H9 (cell line): ENCODE results near the gene PRAMEF10. TPM values are rescaled to one million over a fixed set of nuclear protein-coding genes. Genes with fewer than 3 reads are reported as not detected.
"Not testable (repeated sequence)": the region's sequence is repeated elsewhere in the genome, so short reads cannot be mapped to it uniquely, and the experiment has no call there.

Experiments used
- DNase-seq: peaks from one replicate; pipeline ENCODE4 v3.0.0-alpha.2; 2017
- H2AFZ ChIP-seq: one replicate; pipeline ENCODE4 v1.6.1; 2013; ENCODE audit warnings: mild to moderate bottlenecking, low read length, control low read depth, moderate library complexity
- H2AK5ac ChIP-seq: 2 replicates; pipeline ENCODE4 v1.6.1; 2013; ENCODE audit warnings: low read length, control low read depth, mixed read lengths; ENCODE audit not compliant: insufficient read length
- H2BK120ac ChIP-seq: one replicate; pipeline ENCODE4 v1.6.1; 2013; ENCODE audit warnings: low read depth, mild to moderate bottlenecking, low read length, control low read depth, inconsistent platforms; ENCODE audit not compliant: poor library complexity, severe bottlenecking
- H2BK12ac ChIP-seq: 2 replicates; pipeline ENCODE4 v1.6.1; 2013; ENCODE audit warnings: low read length, control low read depth, mixed read lengths, low read depth; ENCODE audit not compliant: insufficient read length
- H2BK15ac ChIP-seq: 2 replicates; pipeline ENCODE4 v1.6.1; 2013; ENCODE audit warnings: low read depth, low read length, control low read depth
- H2BK20ac ChIP-seq: one replicate; pipeline ENCODE4 v1.6.1; 2013; ENCODE audit warnings: low read depth, mild to moderate bottlenecking, low read length, control low read depth, inconsistent platforms; ENCODE audit not compliant: poor library complexity, severe bottlenecking
- H2BK5ac ChIP-seq: 2 replicates; pipeline ENCODE4 v1.6.1; 2013; ENCODE audit warnings: low read length, control low read depth, mixed read lengths; ENCODE audit not compliant: insufficient read length
- H3K14ac ChIP-seq: 2 replicates; pipeline ENCODE4 v1.6.1; 2013; ENCODE audit warnings: low read length, control low read depth; ENCODE audit not compliant: insufficient read depth
- H3K18ac ChIP-seq: 2 replicates; pipeline ENCODE4 v1.6.1; 2013; ENCODE audit warnings: low read depth, mild to moderate bottlenecking, mixed read lengths, low read length, control low read depth; ENCODE audit not compliant: insufficient read length
- H3K23ac ChIP-seq: 2 replicates; pipeline ENCODE4 v1.6.1; 2013; ENCODE audit warnings: low read length, control low read depth, mixed read lengths, low read depth; ENCODE audit not compliant: insufficient read length
- H3K23me2 ChIP-seq: 2 replicates; pipeline ENCODE4 v1.6.1; 2013; ENCODE audit warnings: low read depth, mild to moderate bottlenecking, mixed read lengths, low read length, control low read depth; ENCODE audit not compliant: insufficient read length, poor library complexity, severe bottlenecking
- H3K27ac ChIP-seq: 2 replicates; pipeline ENCODE4 v1.5.1; 2013; ENCODE audit warnings: low read length, control low read depth, mixed read lengths, low read depth; ENCODE audit not compliant: insufficient read length
- H3K27me3 ChIP-seq: 2 replicates; pipeline ENCODE4 v1.6.1; 2013; ENCODE audit warnings: low read length, control low read depth, inconsistent platforms; ENCODE audit not compliant: insufficient read depth
- H3K4ac ChIP-seq: 2 replicates; pipeline ENCODE4 v1.6.1; 2013; ENCODE audit warnings: low read depth, mild to moderate bottlenecking, control low read depth, inconsistent platforms, low read length, moderate library complexity
- H3K4me1 ChIP-seq: 2 replicates; pipeline ENCODE4 v1.6.1; 2013; ENCODE audit warnings: low read length, control low read depth, inconsistent platforms; ENCODE audit not compliant: insufficient read depth
- H3K4me2 ChIP-seq: 2 replicates; pipeline ENCODE4 v1.6.1; 2013; ENCODE audit warnings: low read length, control low read depth, mixed read lengths; ENCODE audit not compliant: insufficient read length, insufficient read depth
- H3K56ac ChIP-seq: 2 replicates; pipeline ENCODE4 v1.6.1; 2013; ENCODE audit warnings: low read depth, mild to moderate bottlenecking, mixed read lengths, low read length, control low read depth; ENCODE audit not compliant: insufficient read length
- H3K79me1 ChIP-seq: 2 replicates; pipeline ENCODE4 v1.6.1; 2013; ENCODE audit warnings: low read depth, mild to moderate bottlenecking, moderate library complexity, low read length, control low read depth, inconsistent platforms; ENCODE audit not compliant: insufficient read depth, poor library complexity, severe bottlenecking
- H3K79me2 ChIP-seq: 2 replicates; pipeline ENCODE4 v1.6.1; 2013; ENCODE audit warnings: low read length, control low read depth, inconsistent platforms; ENCODE audit not compliant: insufficient read depth
- H3K9ac ChIP-seq: 2 replicates; pipeline ENCODE4 v1.6.1; 2013; ENCODE audit warnings: low read length, control low read depth, mixed read lengths; ENCODE audit not compliant: insufficient read length; ENCODE audit errors: extremely low read depth
- H3K9me3 ChIP-seq: one replicate; pipeline ENCODE4 v1.6.1; 2013; ENCODE audit warnings: low read depth, low read length, inconsistent platforms; ENCODE audit not compliant: control insufficient read depth
- H3T11ph ChIP-seq: one replicate; pipeline ENCODE4 v1.6.1; 2013; ENCODE audit warnings: mild to moderate bottlenecking, low read length, control low read depth, inconsistent platforms
- H4K20me1 ChIP-seq: one replicate; pipeline ENCODE4 v1.6.1; 2013; ENCODE audit not compliant: control insufficient read depth, insufficient read length, insufficient read depth
- H4K5ac ChIP-seq: 2 replicates; pipeline ENCODE4 v1.6.1; 2013; ENCODE audit warnings: low read depth, mild to moderate bottlenecking, mixed read lengths, low read length, control low read depth; ENCODE audit not compliant: insufficient read length
- H4K8ac ChIP-seq: replicated peaks from 2 replicates; pipeline ENCODE4 v1.6.1; 2013; ENCODE audit warnings: low read length, control low read depth, mixed read lengths, low read depth; ENCODE audit not compliant: insufficient read length
- H4K91ac ChIP-seq: 2 replicates; pipeline ENCODE4 v1.6.1; 2013; ENCODE audit warnings: low read depth, mild to moderate bottlenecking, moderate library complexity, mixed read lengths, low read length, control low read depth; ENCODE audit not compliant: insufficient read length
- H3K27ac Mint-ChIP-seq, 3 experiments: 2 replicates in 2 of 3; 3 replicates in 1 of 3; pipeline ENCODE4 v1.8.0; 2020 to 2021; ENCODE audit warnings: mixed read lengths in 3 of 3, mild to moderate bottlenecking in 1 of 3, moderate library complexity in 1 of 3
- H3K27me3 Mint-ChIP-seq: 2 replicates; pipeline ENCODE4 v1.8.0; 2021; ENCODE audit warnings: low read depth, mild to moderate bottlenecking, moderate library complexity, mixed read lengths
- H3K36me3 Mint-ChIP-seq, 3 experiments: 2 replicates in 2 of 3; 3 replicates in 1 of 3; pipeline ENCODE4 v1.8.0; 2020 to 2021; ENCODE audit warnings: low read depth in 3 of 3, mixed read lengths in 3 of 3; ENCODE audit not compliant: insufficient read depth in 1 of 3
- H3K4me1 Mint-ChIP-seq, 2 experiments: 2 replicates each; pipeline ENCODE4 v1.8.0; 2020; ENCODE audit warnings: mixed read lengths in 2 of 2
- H3K4me3 Mint-ChIP-seq, 2 experiments: 2 replicates in 1 of 2; 3 replicates in 1 of 2; pipeline ENCODE4 v1.8.0; 2020 to 2021; ENCODE audit warnings: mild to moderate bottlenecking in 2 of 2, mixed read lengths in 2 of 2, moderate library complexity in 1 of 2
- H3K9me3 Mint-ChIP-seq, 2 experiments: 2 replicates in 1 of 2; 3 replicates in 1 of 2; pipeline ENCODE4 v1.8.0; 2020; ENCODE audit warnings: mild to moderate bottlenecking in 2 of 2, mixed read lengths in 2 of 2, moderate library complexity in 1 of 2
- WGBS: extraction: QIAGEN DNeasy Blood & Tissue Kit; methylation state at CpG from one replicate; pipeline ENCODE4 v1.1.7; 2013; ENCODE audit warnings: missing lambda C conversion rate, low lambda C conversion rate, mixed read lengths; ENCODE audit not compliant: insufficient read length; ENCODE audit errors: extremely low coverage; 5-methylcytosine and 5-hydroxymethylcytosine counted together
- total RNA-seq: library from RNA; stranded (reverse); gene quantifications from 2 replicates; pipeline ENCODE4 v1.2.1, GENCODE V29; 2021

Gene PRAMEF10
- total RNA-seq, 1 experiment from 2014 or later, result not detected

GRCh38 chr1:12878453-12878852 is 19.6 kb downstream of the PRAMEF10 start:
- H3K18ac ChIP-seq, H3T11ph ChIP-seq, H4K91ac ChIP-seq, H4K8ac ChIP-seq, H3K79me2 ChIP-seq, H4K5ac ChIP-seq, H3K4me1 ChIP-seq, H2AK5ac ChIP-seq, H3K27me3 Mint-ChIP-seq, H2BK120ac ChIP-seq, H3K23ac ChIP-seq, H3K23me2 ChIP-seq, H3K14ac ChIP-seq, H4K20me1 ChIP-seq, DNase-seq, H3K27ac Mint-ChIP-seq, H3K4me1 Mint-ChIP-seq, H2BK5ac ChIP-seq, H2BK20ac ChIP-seq, H3K9ac ChIP-seq, H3K4ac ChIP-seq, H3K36me3 Mint-ChIP-seq, H3K4me3 Mint-ChIP-seq, H3K27me3 ChIP-seq, H2BK15ac ChIP-seq, H3K27ac ChIP-seq, H3K56ac ChIP-seq, H2AFZ ChIP-seq, H2BK12ac ChIP-seq, H3K4me2 ChIP-seq, H3K9me3 ChIP-seq, H3K79me1 ChIP-seq: not testable (repeated sequence)
- peaks cover 11 to 18% of the 10 kb centered on the region in 2 experiments for H3K9me3 Mint-ChIP-seq
- WGBS, result no CpG with 5 or more reads among the region's 4 CpGs

GRCh38 chr1:12863131-12863880 is 34.8 kb downstream of the PRAMEF10 start:
- not testable (repeated sequence) for H4K5ac ChIP-seq, H3T11ph ChIP-seq, H3K27me3 ChIP-seq, H3K23ac ChIP-seq, H3K4ac ChIP-seq, H3K79me2 ChIP-seq, H4K91ac ChIP-seq, H4K8ac ChIP-seq, H3K18ac ChIP-seq, H2BK120ac ChIP-seq, H3K4me1 Mint-ChIP-seq, DNase-seq, H3K4me2 ChIP-seq, H3K27me3 Mint-ChIP-seq, H3K23me2 ChIP-seq, H3K79me1 ChIP-seq, H3K56ac ChIP-seq, H4K20me1 ChIP-seq, H3K27ac ChIP-seq, H3K27ac Mint-ChIP-seq, H2BK12ac ChIP-seq, H3K4me1 ChIP-seq, H2AFZ ChIP-seq, H2BK20ac ChIP-seq, H3K14ac ChIP-seq, H2BK5ac ChIP-seq, H2BK15ac ChIP-seq, H3K9ac ChIP-seq, H2AK5ac ChIP-seq, H3K4me3 Mint-ChIP-seq
- peaks cover 0 to 11% (median 7%) of the 10 kb centered on the region in 3 experiments; a peak in 5 of 7 replicates for H3K36me3 Mint-ChIP-seq
- peaks cover 11% of the 10 kb centered on the region for H3K9me3 ChIP-seq
- H3K9me3 Mint-ChIP-seq, result peaks cover 49 to 58% of the 10 kb centered on the region in 2 experiments
- WGBS, result no CpG with 5 or more reads among the region's 7 CpGs
